Spleen (tissue), 11 donors: ENCODE data around the gene LRP1B. TPM values are rescaled to one million over a fixed set of nuclear protein-coding genes. Genes with fewer than 3 reads are reported as not detected.

Experiments
- DNase-seq: peaks from one replicate; pipeline ENCODE4 v3.0.0-alpha.2; 2020
- H3K27ac ChIP-seq, 8 donors: fragments of 200-600 bp; sonication (generic) in 7 of 8; 1 replicate in 4 of 8; 2 replicates in 4 of 8; pipeline versions ENCODE4 v1.5.0 to v1.8.0; 2016 to 2021; ENCODE audit warnings: inconsistent platforms in 4 of 8, mild to moderate bottlenecking in 4 of 8, moderate library complexity in 1 of 8
- H3K27me3 ChIP-seq, 7 donors: fragments of 200-600 bp; sonication (generic) in 6 of 7; replicated peaks in 1 of 7; 1 replicate in 4 of 7; 2 replicates in 3 of 7; pipeline versions ENCODE4 v1.5.0 to v1.8.0; 2016 to 2021; ENCODE audit warnings: inconsistent platforms in 3 of 7, mild to moderate bottlenecking in 1 of 7
- H3K36me3 ChIP-seq, 6 donors: fragments of 200-600 bp; sonication (generic) in 5 of 6; 1 replicate in 4 of 6; 2 replicates in 2 of 6; pipeline versions ENCODE4 v1.5.0 to v1.8.0; 2016 to 2021; ENCODE audit warnings: inconsistent platforms in 2 of 6
- H3K4me1 ChIP-seq, 6 donors: fragments of 200-600 bp; sonication (generic) in 5 of 6; 1 replicate in 3 of 6; 2 replicates in 3 of 6; pipeline versions ENCODE4 v1.5.0 to v1.8.0; 2016 to 2021; ENCODE audit warnings: inconsistent platforms in 3 of 6
- H3K4me3 ChIP-seq, 8 donors: fragments of 200-600 bp; sonication (generic) in 7 of 8; 1 replicate in 4 of 8; 2 replicates in 4 of 8; pipeline versions ENCODE4 v1.5.0 to v1.8.0; 2016 to 2021; ENCODE audit warnings: inconsistent platforms in 4 of 8, mild to moderate bottlenecking in 4 of 8, moderate library complexity in 2 of 8
- H3K9me3 ChIP-seq, 8 donors: fragments of 200-600 bp; sonication (generic) in 7 of 8; 1 replicate in 4 of 8; 2 replicates in 4 of 8; pipeline versions ENCODE4 v1.5.0 to v1.8.0; 2016 to 2021; ENCODE audit warnings: inconsistent platforms in 4 of 8
- CTCF ChIP-seq, 11 experiments: fragments of 200-600 bp in 7 of 11; fragments of 450-650 bp in 4 of 11; sonication (generic) in 4 of 11; IDR thresholded peaks in 8 of 11; conservative IDR thresholded peaks in 3 of 11; 1 replicate in 7 of 11; 2 replicates in 4 of 11; pipeline versions ENCODE4 v1.4.0 to v1.8.0; 2016 to 2021; ENCODE audit warnings: antibody characterized with exemption in 11 of 11, inconsistent platforms in 4 of 11, mild to moderate bottlenecking in 1 of 11
- POLR2A ChIP-seq, 3 donors: fragments of 450-650 bp; IDR thresholded peaks; one replicate each; pipeline ENCODE4 v1.5.1; 2017; ENCODE audit warnings: antibody characterized with exemption in 3 of 3, mild to moderate bottlenecking in 1 of 3
- POLR2AphosphoS5 ChIP-seq, 3 donors: sonication (generic); formaldehyde crosslinking; IDR thresholded peaks; one replicate each; pipeline ENCODE4 v1.5.1; 2017; ENCODE audit warnings: antibody characterized with exemption in 3 of 3
- WGBS, 5 donors: extraction: QIAGEN DNeasy Blood & Tissue Kit in 3 of 5; methylation state at CpG; one replicate each; pipeline versions ENCODE4 v1.1.5 to v1.1.7; 2013 to 2018; 5-methylcytosine and 5-hydroxymethylcytosine counted together
- intact Hi-C: fragments of 100-400 bp; cut with DNase I; formaldehyde crosslinking; loops from one replicate; pipeline ENCODE4 v1.15.0; 2023; ENCODE audit warnings: low total_unique reads
- polyA plus RNA-seq, 3 donors: library from polyadenylated mRNA; stranded (reverse); fragments of 200-250 nt; gene quantifications; one replicate each; pipeline ENCODE4 v1.2.1, GENCODE V29; 2013
- total RNA-seq, 7 donors: library from RNA; depleted of rRNA in 3 of 7; stranded (reverse); fragments of >200 nt in 3 of 7; fragmentation: NEBNext Ultra II Directional in 4 of 7; extraction: Animal tissue kit (Norgen Biotek cat#: 25700) in 4 of 7; gene quantifications; one replicate each; pipeline versions ENCODE4 v1.1.0 to v1.2.1, GENCODE V29; 2016 to 2021
- donor health status: healthy with polysubstance abuse.
- donor health status: DM: no; HTN: no; CAD: no; lungs with moderate emphysema.
- donor health status: DM: no; HTN: no; CAD: no.
- donor health status: Bipolar disorder and iron deficiency.
- donor health status: healthy.
- donor health status: DM: no; HTN: no; CAD: no.
- donor health status: DM: yes; HTN: yes; CAD: no.

The LRP1B gene
- total and polyA plus RNA-seq, 10 donors = 0.02 to 0.85 (median 0.08) TPM; not detected in 2

GRCh38 chr2:140356697-140357096 is 1774.1 kb downstream of the LRP1B start:
- no peaks in the 10 kb centered on the region for H3K9me3 ChIP-seq
- TF ChIP-seq CTCF (IDR thresholded peaks at IDR 0.05 in 8 of 11, conservative IDR thresholded peaks at IDR 0.05 in 3 of 11) (no peak), POLR2A (IDR thresholded peaks at IDR 0.05) (no peak), POLR2AphosphoS5 (IDR thresholded peaks at IDR 0.05) (no peak)
- H3K4me1 ChIP-seq = no peaks in the 10 kb centered on the region
- no peaks in the 10 kb centered on the region for H3K27me3 ChIP-seq
- 93 to 98% (median 94%) methylated on average over 1 of the region's 1 CpG for WGBS, 5 donors
- no peaks in the 10 kb centered on the region for H3K36me3 ChIP-seq
- H3K4me3 ChIP-seq = no peak overlapping the region
- DNase-seq = no peak
- intact Hi-C loops = no loop called here
- H3K27ac ChIP-seq = no peak overlapping the region

GRCh38 chr2:140355511-140356090 is 1775.2 kb downstream of the LRP1B start:
- H3K9me3 ChIP-seq = no peaks in the 10 kb centered on the region
- intact Hi-C loops = no loop called here
- 40 to 49% (median 44%) methylated on average over 2 of the region's 2 CpGs for WGBS, 5 donors
- no peak overlapping the region for H3K4me3 ChIP-seq
- H3K27me3 ChIP-seq = no peaks in the 10 kb centered on the region
- no peak for DNase-seq
- H3K36me3 ChIP-seq = no peaks in the 10 kb centered on the region
- no peaks in the 10 kb centered on the region for H3K4me1 ChIP-seq
- no peak for TF ChIP-seq CTCF (IDR thresholded peaks at IDR 0.05 in 8 of 11, conservative IDR thresholded peaks at IDR 0.05 in 3 of 11)
- TF ChIP-seq POLR2AphosphoS5 (IDR thresholded peaks at IDR 0.05) = no peak
- no peak for TF ChIP-seq POLR2A (IDR thresholded peaks at IDR 0.05)
- no peak overlapping the region for H3K27ac ChIP-seq

GRCh38 chr2:140354544-140354943 is 1776.3 kb downstream of the LRP1B start:
- Histone ChIP-seq H3K36me3 (no peaks in the 10 kb centered on the region), H3K4me1 (no peaks in the 10 kb centered on the region), H3K4me3 (no peak overlapping the region), H3K9me3 (no peaks in the 10 kb centered on the region), H3K27ac (no peak overlapping the region), H3K27me3 (no peaks in the 10 kb centered on the region)
- TF ChIP-seq CTCF (IDR thresholded peaks at IDR 0.05 in 8 of 11, conservative IDR thresholded peaks at IDR 0.05 in 3 of 11) = no peak
- no peak for TF ChIP-seq POLR2AphosphoS5 (IDR thresholded peaks at IDR 0.05)
- no peak for TF ChIP-seq POLR2A (IDR thresholded peaks at IDR 0.05)
- DNase-seq = no peak
- 78 to 81% (median 79%) methylated on average over 2 of the region's 2 CpGs for WGBS, 5 donors
- intact Hi-C loops = no loop called here

GRCh38 chr2:140353541-140353940 is 1777.3 kb downstream of the LRP1B start:
- H3K9me3 ChIP-seq = no peaks in the 10 kb centered on the region
- intact Hi-C loops = no loop called here
- no peaks in the 10 kb centered on the region for H3K27me3 ChIP-seq
- DNase-seq = no peak
- H3K27ac ChIP-seq = no peak overlapping the region
- TF ChIP-seq CTCF (IDR thresholded peaks at IDR 0.05 in 8 of 11, conservative IDR thresholded peaks at IDR 0.05 in 3 of 11) = no peak
- no peak overlapping the region for H3K4me3 ChIP-seq
- H3K36me3 ChIP-seq = no peaks in the 10 kb centered on the region
- 41 to 49% (median 43%) methylated on average over 2 of the region's 2 CpGs for WGBS, 5 donors
- H3K4me1 ChIP-seq = no peaks in the 10 kb centered on the region
